Thoracic aorta (tissue), 2 donors: ENCODE measurements around the gene ADCK1. TPM values are rescaled to one million over a fixed set of nuclear protein-coding genes. Genes with fewer than 3 reads are reported as not detected.

Experiments used
- ATAC-seq: fragments of 150-250 bp; one replicate; pipeline ENCODE4 v1.8.0; 2017; ENCODE audit warnings: low read depth; ENCODE audit not compliant: insufficient number of reproducible peaks, low FRiP score
- DNase-seq: peaks from one replicate; pipeline ENCODE4 v3.0.0-alpha.2; 2020; ENCODE audit warnings: low spot score
- H3K27ac ChIP-seq, 2 donors: fragments of 200-600 bp; sonication (generic); 1 replicate in 1 of 2; 2 replicates in 1 of 2; pipeline ENCODE4 v1.5.1; 2016; ENCODE audit warnings: mild to moderate bottlenecking in 2 of 2, moderate library complexity in 2 of 2
- H3K27me3 ChIP-seq: fragments of 200-600 bp; sonication (generic); replicated peaks from 2 replicates; pipeline ENCODE4 v1.6.0; 2016; ENCODE audit warnings: mild to moderate bottlenecking; ENCODE audit not compliant: insufficient read depth
- H3K36me3 ChIP-seq: fragments of 200-600 bp; sonication (generic); one replicate; pipeline ENCODE4 v1.5.1; 2016
- H3K4me1 ChIP-seq, 2 donors: fragments of 200-600 bp; sonication (generic); 1 replicate in 1 of 2; 2 replicates in 1 of 2; pipeline versions ENCODE4 v1.5.1 to v1.6.0; 2016; ENCODE audit warnings: low read depth in 2 of 2, mild to moderate bottlenecking in 1 of 2; ENCODE audit not compliant: control insufficient read depth in 1 of 2
- H3K4me3 ChIP-seq: fragments of 200-600 bp; sonication (generic); 2 replicates; pipeline ENCODE4 v1.5.1; 2016; ENCODE audit warnings: mild to moderate bottlenecking
- H3K9me3 ChIP-seq: fragments of 200-600 bp; sonication (generic); 2 replicates; pipeline ENCODE4 v1.5.1; 2016
- CTCF ChIP-seq: fragments of 200-600 bp; sonication (generic); IDR thresholded peaks from one replicate; pipeline ENCODE4 v1.5.1; 2019; ENCODE audit warnings: antibody characterized with exemption
- total RNA-seq, 2 donors: library from RNA; depleted of rRNA; stranded (reverse); fragments of >200 nt; gene quantifications; one replicate each; pipeline versions ENCODE4 v1.1.0 to v1.2.3, GENCODE V29; 2016

The ADCK1 gene
- total RNA-seq, 2 donors from 2014 or later, result 2.2 to 11.2 TPM

- Histone ChIP-seq H3K9me3 (no peaks in the 10 kb centered on the region), H3K27ac (peak overlapping the region; percentile 76 to 84), H3K4me3 (peak overlapping the region; percentile 91), H3K27me3 (no peaks in the 10 kb centered on the region), H3K4me1 (peaks cover 0 to 4% of the 10 kb centered on the region in 2 donors), H3K36me3 (no peaks in the 10 kb centered on the region)
- DNase-seq (no peak), ATAC-seq (no peak)
- no peak for TF ChIP-seq CTCF
Measured at GRCh38 chr14:77800814-77801213, 905 bp downstream of the ADCK1 start.

GRCh38 chr14:77804592-77804991 is 4.7 kb downstream of the ADCK1 start:
- Histone ChIP-seq H3K27ac (no peak overlapping the region), H3K4me1 (peaks cover 0 to 4% of the 10 kb centered on the region in 2 donors), H3K9me3 (no peaks in the 10 kb centered on the region), H3K27me3 (no peaks in the 10 kb centered on the region), H3K36me3 (no peaks in the 10 kb centered on the region), H3K4me3 (no peak overlapping the region)
- TF ChIP-seq CTCF, result no peak
- DNase-seq (no peak), ATAC-seq (no peak)

- ATAC-seq (no peak), DNase-seq (no peak)
- Histone ChIP-seq H3K27ac (no peak overlapping the region), H3K36me3 (no peaks in the 10 kb centered on the region), H3K4me3 (no peak overlapping the region), H3K27me3 (no peaks in the 10 kb centered on the region), H3K9me3 (no peaks in the 10 kb centered on the region), H3K4me1 (peaks cover 0 to under 1% of the 10 kb centered on the region in 2 donors)
- no peak for TF ChIP-seq CTCF
Measured at GRCh38 chr14:77805706-77806105, 5.8 kb downstream of the ADCK1 start.

GRCh38 chr14:77808250-77808649 is 8.3 kb downstream of the ADCK1 start:
- H3K4me1 ChIP-seq, result no peaks in the 10 kb centered on the region
- H3K9me3 ChIP-seq, result no peaks in the 10 kb centered on the region
- no peaks in the 10 kb centered on the region for H3K27me3 ChIP-seq
- H3K27ac ChIP-seq, result no peak overlapping the region
- no peak overlapping the region for H3K4me3 ChIP-seq
- no peak for TF ChIP-seq CTCF
- no peaks in the 10 kb centered on the region for H3K36me3 ChIP-seq
- no peak for ATAC-seq
- DNase-seq, result no peak

- ATAC-seq, result no peak
Measured at GRCh38 chr14:77809011-77809410, 9.1 kb downstream of the ADCK1 start.

More at GRCh38 chr14:77809011-77809410, 9.1 kb downstream of the ADCK1 start:
- Histone ChIP-seq H3K27me3 (no peaks in the 10 kb centered on the region), H3K9me3 (no peaks in the 10 kb centered on the region), H3K4me1 (no peaks in the 10 kb centered on the region), H3K36me3 (no peaks in the 10 kb centered on the region), H3K4me3 (no peak overlapping the region), H3K27ac (no peak overlapping the region)
- no peak for DNase-seq
- TF ChIP-seq CTCF, result no peak
